Hepatocyte (in vitro differentiated cells): ENCODE results near the gene PTPDC1.

ENCODE experiments used
- CTCF ChIP-seq: fragments of 200-600 bp; sonication (generic); IDR thresholded peaks from 2 replicates; pipeline ENCODE4 v1.5.1; 2016; ENCODE audit warnings: antibody characterized with exemption, mild to moderate bottlenecking; ENCODE audit not compliant: poor library complexity
- EZH2 ChIP-seq: fragments of 200-600 bp; sonication (generic); IDR thresholded peaks from 2 replicates; pipeline ENCODE4 v1.6.1; 2016; ENCODE audit warnings: antibody characterized with exemption, mild to moderate bottlenecking, borderline replicate concordance
- EZH2phosphoT487 ChIP-seq: fragments of 200-600 bp; sonication (generic); IDR thresholded peaks from one replicate; pipeline ENCODE4 v1.6.1; 2018; ENCODE audit warnings: antibody characterized with exemption, mild to moderate bottlenecking, low read depth, moderate library complexity; ENCODE audit not compliant: unreplicated experiment, severe bottlenecking

DNA sequence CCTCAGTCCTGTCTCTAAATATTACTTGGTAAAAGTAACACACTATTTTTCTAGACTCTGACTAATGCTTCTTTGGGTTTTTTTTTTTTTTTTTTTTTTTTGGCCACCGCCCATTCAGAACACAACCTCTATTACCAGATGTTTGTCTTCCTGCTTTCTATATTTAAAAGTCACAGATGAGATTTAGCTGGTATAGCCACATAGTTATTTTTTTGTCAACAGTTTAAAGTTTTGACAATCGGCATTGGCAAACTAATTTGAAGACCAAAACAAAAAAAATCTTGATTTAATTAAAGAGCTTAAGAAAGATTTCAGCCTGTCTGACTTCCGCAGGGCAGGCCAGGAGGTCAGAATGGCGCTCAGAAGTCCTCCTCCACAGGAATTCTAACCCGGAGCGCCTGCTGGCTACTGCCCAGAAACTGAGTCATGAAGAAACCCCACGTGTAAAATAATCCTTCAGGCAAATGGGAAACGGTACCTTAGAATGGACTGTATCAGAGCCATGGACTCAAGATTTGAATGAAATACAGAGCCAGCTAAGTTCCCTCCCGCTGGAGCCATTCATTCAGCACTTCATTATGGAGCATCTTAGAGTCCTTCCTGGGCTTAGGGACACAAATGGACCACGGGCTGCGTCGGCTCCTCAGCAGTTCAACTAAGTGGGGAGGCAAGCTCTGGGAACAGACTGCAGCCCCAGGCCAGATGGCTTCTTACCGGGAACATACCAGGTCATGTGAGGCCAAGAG, 55.6 kb downstream of the PTPDC1 start:
- no peak for TF ChIP-seq CTCF
- TF ChIP-seq EZH2phosphoT487 = no peak
- TF ChIP-seq EZH2 = no peak
